Stimulated activated naive CD8-positive, alpha-beta T cell treated with anti-CD3 and anti-CD28 coated beads, Interleukin-15, Interleukin-2, amounts not matched to agents 100 U/mL and 50 U/mL, for 24 hours (primary cell): ENCODE measurements around the gene IGFL1.
A peak's percentile ranks its signal among the peaks of the same experiment; 100 is the strongest.
"Not testable (repeated sequence)": the region's sequence is repeated elsewhere in the genome, so short reads cannot be mapped to it uniquely, and the experiment has no call there.

Source experiments
- ATAC-seq: fragments of 150-1000 bp; cut with Tn5 transposase; one replicate; pipeline ENCODE4 v1.10.0; 2021
- DNase-seq: peaks from one replicate; pipeline ENCODE4 v3.0.0; 2021

The IGFL1 gene

DNA sequence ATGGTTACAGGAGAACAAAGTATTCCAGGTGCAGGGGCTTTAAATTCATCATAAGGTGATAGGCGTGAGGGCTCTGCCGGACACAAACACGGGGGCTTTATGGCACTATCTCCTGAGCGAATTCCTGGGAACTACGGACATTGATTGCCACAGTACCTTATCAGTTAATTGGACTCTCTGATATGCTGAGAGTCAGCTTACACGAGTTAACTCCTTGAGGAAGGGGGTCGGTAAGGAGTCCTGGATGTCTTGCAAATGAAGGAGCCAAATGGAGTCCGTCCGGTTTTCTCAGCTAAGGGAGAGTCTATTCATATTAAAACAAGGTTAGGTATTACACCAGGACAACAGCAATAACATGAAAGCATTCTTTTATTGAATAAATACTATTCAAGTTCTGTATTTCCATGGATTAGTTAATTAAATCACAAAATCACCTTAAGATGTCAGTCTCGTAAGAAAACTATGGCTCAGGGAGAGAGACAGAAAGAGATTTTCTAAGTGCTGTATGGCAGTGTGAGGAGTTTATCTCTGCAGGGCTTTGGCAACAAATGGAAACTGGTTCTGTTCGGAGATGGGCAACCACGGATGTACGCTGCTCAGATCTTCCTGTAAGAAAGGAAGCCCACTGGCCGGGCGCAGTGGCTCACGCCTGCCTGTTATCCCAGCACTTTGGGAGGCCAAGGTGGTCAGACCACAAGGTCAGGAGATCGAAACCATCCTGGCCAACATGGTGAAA is 41.1 kb downstream of the IGFL1 start:
- DNase-seq = no peak

DNA sequence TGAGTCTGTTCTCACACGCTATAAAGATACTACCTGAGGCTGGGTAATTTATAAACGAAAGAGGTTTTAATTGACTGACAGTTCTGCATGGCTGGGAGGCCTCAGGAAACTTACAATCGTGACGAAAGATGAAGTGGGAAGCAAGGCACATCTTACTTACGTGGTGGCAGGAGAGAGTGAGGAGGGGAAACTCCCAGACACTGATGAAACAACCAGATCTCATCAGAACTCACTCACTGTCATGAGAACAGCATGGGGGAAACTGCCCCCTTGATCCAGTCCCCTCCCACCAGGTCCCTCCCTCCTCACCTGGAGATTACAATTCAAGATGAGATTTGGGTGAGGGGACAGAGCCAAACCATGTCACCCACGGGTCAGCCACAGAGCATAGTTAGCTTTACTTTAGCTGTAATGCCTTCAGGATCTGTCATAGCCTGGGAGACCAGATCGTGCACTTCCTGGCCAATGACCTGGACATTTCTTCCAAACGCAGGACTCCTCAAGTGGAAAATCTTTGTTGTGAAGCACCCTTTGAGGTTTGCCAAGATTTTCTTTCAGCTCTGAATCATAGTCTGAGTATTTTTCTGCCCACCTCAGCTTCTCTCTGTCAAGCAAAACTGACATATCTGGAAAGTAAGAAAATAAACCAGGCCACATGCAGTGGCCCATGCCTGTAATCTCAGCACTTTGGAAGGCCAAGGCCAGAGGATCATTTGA is 42.1 kb downstream of the IGFL1 start:
- DNase-seq (no peak), ATAC-seq (peak; percentile 80)

More for the DNA sequence above, 41.1 kb downstream of the IGFL1 start:
- ATAC-seq = no peak

DNA sequence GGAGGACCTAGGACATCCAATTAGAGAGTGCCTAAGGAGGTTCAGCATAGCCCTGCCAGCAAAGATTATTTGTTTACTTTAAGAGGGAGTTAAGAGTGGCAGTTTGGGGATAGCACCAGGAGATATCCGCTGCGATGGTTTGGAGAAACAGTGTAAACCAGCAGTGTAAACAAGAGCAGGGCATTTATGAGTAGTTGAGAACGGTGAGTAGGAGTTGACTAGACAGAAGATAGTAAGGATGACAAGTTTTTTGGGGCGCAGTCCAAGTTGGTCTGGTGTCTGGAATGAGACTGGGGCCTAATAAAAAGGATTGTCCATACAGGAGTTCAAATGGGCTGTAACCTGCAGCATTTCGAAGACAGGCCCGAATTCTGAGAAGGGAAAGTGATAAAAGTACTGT is 44.4 kb downstream of the IGFL1 start:
- ATAC-seq, DNase-seq: not testable (repeated sequence)

DNA sequence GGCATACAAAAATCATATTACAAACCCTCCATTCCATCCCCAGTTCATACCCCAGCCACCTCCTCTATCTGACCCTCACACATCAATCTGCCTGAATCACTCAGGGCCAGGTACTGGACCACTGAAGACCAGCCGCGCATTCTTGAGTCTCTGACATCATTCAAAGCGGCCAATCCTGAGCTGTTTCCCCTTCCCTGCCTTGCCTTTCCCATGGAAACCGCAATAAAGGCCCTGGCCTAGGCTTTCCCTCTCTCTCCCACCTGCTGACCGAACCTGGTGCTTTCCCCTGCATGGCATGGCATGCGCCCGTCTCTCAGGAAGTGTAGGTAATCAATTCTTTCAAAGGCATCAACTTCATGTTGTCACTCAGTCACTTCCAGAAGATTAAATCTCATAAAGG is 49.6 kb downstream of the IGFL1 start:
- DNase-seq (no peak), ATAC-seq (no peak)
